Measurements from ENCODE around the gene TGFBR3. TPM values are rescaled to one million over a fixed set of nuclear protein-coding genes. Genes with fewer than 3 reads are reported as not detected.

The TGFBR3 gene
- total and polyA plus RNA-seq, 2 of the 4 experiments (the other 2 are of a cell fraction) = 3.0 to 11.3 TPM

GRCh38 chr1:91752324-91752723 is 133.6 kb downstream of the TGFBR3 start:
- no peak overlapping the region for H3K4me2 ChIP-seq (ENCODE audit: low read depth, low read length)
- intact Hi-C loops (cut with micrococcal nuclease) = no loop called here
- H3K4me1 ChIP-seq (ENCODE audit: control insufficient read depth, insufficient read depth, low read length) = peaks cover 2% of the 10 kb centered on the region; the same call in 1 of the 2 replicates
- H3K56ac ChIP-seq (ENCODE audit: extremely low read depth, insufficient read depth, low read length) = no peak overlapping the region
- H3K27me3 ChIP-seq (ENCODE audit: control insufficient read depth, insufficient read depth, low read length) = no peaks in the 10 kb centered on the region
- dilution Hi-C loops (cut with HindIII; ENCODE audit: low sequenced_read_pairs, unreplicated experiment) = no loop called here
- no peak overlapping the region for H3K4me3 ChIP-seq (ENCODE audit: insufficient read depth, low read depth, low read length)
- 0 out of 2 replicates have a peak, but pooled peaks cover 4% of the 10 kb centered on the region for H3K9me1 ChIP-seq (ENCODE audit: insufficient read depth, low read length)
- in situ Hi-C loops (cut with MboI; ENCODE audit: low sequenced_read_pairs) = no loop called here
- H4K91ac ChIP-seq (ENCODE audit: insufficient read depth, low read depth, low read length) = no peak overlapping the region
- H3K18ac ChIP-seq (ENCODE audit: low read depth, low read length) = no peak overlapping the region
- H3K14ac ChIP-seq (replicated peaks; ENCODE audit: low read depth, low read length) = no peak overlapping the region
- no peak overlapping the region for H2BK5ac ChIP-seq (ENCODE audit: low read depth, low read length, poor library complexity, severe bottlenecking)
- BruUV-seq (replicated peaks) = no TSS peak
- no peaks in the 10 kb centered on the region for H3K79me1 ChIP-seq (ENCODE audit: low read depth in 1 of 2, low read length in 2 of 2)
- H3K9me3 ChIP-seq (ENCODE audit: control insufficient read depth, insufficient read depth, low read length) = no peaks in the 10 kb centered on the region
- no peak overlapping the region for H2BK20ac ChIP-seq (ENCODE audit: low read depth, low read length)
- no peak for TF ChIP-seq SMC3 (IDR thresholded peaks at IDR 0.05; ENCODE audit: low read depth, low read length)
- no peak for TF ChIP-seq CTCF (conservative IDR thresholded peaks at IDR 0.05; ENCODE audit: low read depth, low read length)
- TF ChIP-seq RAD21 (IDR thresholded peaks at IDR 0.05; ENCODE audit: low read length) = no peak
- no peak for TF ChIP-seq CHD1 (IDR thresholded peaks at IDR 0.05; ENCODE audit: low read depth, low read length)
- no peak for TF ChIP-seq RCOR1 (IDR thresholded peaks at IDR 0.05; ENCODE audit: insufficient replicate concordance, low read length)
- no peak for TF ChIP-seq CEBPB (IDR thresholded peaks at IDR 0.05; ENCODE audit: low read depth, low read length)
- TF ChIP-seq FOS (IDR thresholded peaks at IDR 0.05; ENCODE audit: low read depth, low read length) = no peak
- TF ChIP-seq USF2 (IDR thresholded peaks at IDR 0.05; ENCODE audit: low read depth, low read length) = no peak
- DNase-seq (no peak), ATAC-seq (ENCODE audit: low read depth) (no peak)
- no peak overlapping the region for H4K5ac ChIP-seq (ENCODE audit: low read depth, low read length)
- H3K4ac ChIP-seq (ENCODE audit: low read depth, low read length) = no peak overlapping the region
- no peak overlapping the region for H2BK15ac ChIP-seq (ENCODE audit: low read depth, low read length)
- no peak overlapping the region for H2AK5ac ChIP-seq (ENCODE audit: low read depth, low read length)
- no peak overlapping the region for H3K23ac ChIP-seq (ENCODE audit: low read depth, low read length)
- no peak overlapping the region for H2AFZ ChIP-seq (replicated peaks; ENCODE audit: low read length, poor library complexity)
- H3K9ac ChIP-seq (ENCODE audit: low read depth, low read length) = no peak overlapping the region
- H4K8ac ChIP-seq (ENCODE audit: low read depth in 2 of 2, low read length in 2 of 2) = no peak overlapping the region
- no CpG with 5 or more reads among the region's 2 CpGs for WGBS, 2 experiments (ENCODE audit: extremely low coverage in 2 of 2, insufficient read length in 1 of 2)
- peaks cover 4% of the 10 kb centered on the region for H3K36me3 ChIP-seq (ENCODE audit: control insufficient read depth, insufficient read depth, low read length)
- H4K20me1 ChIP-seq (ENCODE audit: insufficient read depth, low read length) = no peaks in the 10 kb centered on the region; the same call in 1 of the 2 replicates
- H2AK9ac ChIP-seq (replicated peaks; ENCODE audit: low read depth, low read length, poor library complexity) = no peak overlapping the region
- POLR2A ChIA-PET (ENCODE audit: unreplicated experiment) = no interaction called here
- CTCF ChIA-PET = no interaction called here
- no peak overlapping the region for H3K27ac ChIP-seq (ENCODE audit: insufficient read depth, low read length)
- H2BK120ac ChIP-seq (ENCODE audit: low read depth, low read length) = no peak overlapping the region
